Sigmoid colon (tissue), 7 donors: ENCODE measurements around the gene ZBED1. TPM values are rescaled to one million over a fixed set of nuclear protein-coding genes. Genes with fewer than 3 reads are reported as not detected.

Experiments
- DNase-seq: peaks from one replicate; pipeline ENCODE4 v3.0.0-alpha.2; 2019
- H3K27ac ChIP-seq, 4 donors: fragments of 200-600 bp; sonication (generic); one replicate each; pipeline ENCODE4 v1.5.1; 2016 to 2019; ENCODE audit warnings: mild to moderate bottlenecking in 1 of 4
- H3K27me3 ChIP-seq, 3 donors: fragments of 200-600 bp; sonication (generic); one replicate each; pipeline ENCODE4 v1.5.1; 2019; ENCODE audit warnings: mild to moderate bottlenecking in 1 of 3
- H3K36me3 ChIP-seq, 4 donors: fragments of 200-600 bp; sonication (generic); one replicate each; pipeline ENCODE4 v1.5.1; 2016 to 2019
- H3K4me1 ChIP-seq, 4 donors: fragments of 200-600 bp; sonication (generic); one replicate each; pipeline ENCODE4 v1.5.1; 2017 to 2019
- H3K4me3 ChIP-seq, 4 donors: fragments of 200-600 bp; sonication (generic); one replicate each; pipeline ENCODE4 v1.5.1; 2017 to 2019; ENCODE audit warnings: mild to moderate bottlenecking in 2 of 4, moderate library complexity in 1 of 4
- H3K9me3 ChIP-seq, 4 donors: fragments of 200-600 bp in 3 of 4; sonication (generic) in 3 of 4; one replicate each; pipeline versions ENCODE4 v1.5.1 to v1.6.1; 2013 to 2019
- EP300 ChIP-seq, 4 donors: sonication (generic); formaldehyde crosslinking; IDR thresholded peaks; one replicate each; pipeline ENCODE4 v1.6.1; 2017; ENCODE audit warnings: antibody characterized with exemption in 4 of 4
- POLR2A ChIP-seq, 2 donors: fragments of 450-650 bp; IDR thresholded peaks; one replicate each; pipeline ENCODE4 v1.6.1; 2016; ENCODE audit warnings: antibody characterized with exemption in 2 of 2, mild to moderate bottlenecking in 2 of 2, moderate library complexity in 2 of 2
- POLR2AphosphoS5 ChIP-seq, 4 donors: sonication (generic); formaldehyde crosslinking; IDR thresholded peaks; one replicate each; pipeline ENCODE4 v1.6.1; 2017; ENCODE audit warnings: antibody characterized with exemption in 4 of 4
- WGBS, 2 donors: extraction: QIAGEN DNeasy Blood & Tissue Kit; methylation state at CpG; one replicate each; pipeline ENCODE4 v1.1.7; 2013; 5-methylcytosine and 5-hydroxymethylcytosine counted together
- intact Hi-C: fragments of 100-400 bp; cut with DNase I; formaldehyde crosslinking; loops from one replicate; pipeline ENCODE4 v1.15.1; 2023
- polyA plus RNA-seq, 3 donors: library from polyadenylated mRNA; stranded (reverse); fragments of 200-250 nt; gene quantifications; one replicate each; pipeline ENCODE4 v1.2.3, GENCODE V29; 2013
- total RNA-seq, 4 donors: library from RNA; depleted of rRNA; stranded (reverse); fragments of >200 nt; gene quantifications; one replicate each; pipeline ENCODE4 v1.1.0, GENCODE V29; 2016
- TF ChIP-seq, protein P1 (sequence below), 4 experiments: fragments of 450-650 bp in 3 of 4; fragments of 200-600 bp in 1 of 4; IDR thresholded peaks; one replicate each; pipeline ENCODE4 v1.5.1; 2016 to 2019; ENCODE audit warnings: antibody characterized with exemption in 4 of 4, mild to moderate bottlenecking in 3 of 4, moderate library complexity in 2 of 4
- donor health status: healthy with polysubstance abuse.
- donor health status: Bipolar disorder and iron deficiency.
- donor health status: healthy.

ZBED1 gene
- total RNA-seq (10 to 100 TPM; 25.8 to 35.6 (median 27.6) TPM), polyA plus RNA-seq (10 to 100 TPM; 24.6 to 30.6 (median 29.4) TPM)

GRCh38 chrX:2500803-2501558 is at the start of gene ZBED1, which contains the start of gene DHRSX:
Gene ZBED1, minus strand, starts transcription at chrX:2500976. Its CDS starts 10,257 bp downstream, at chrX:2490719.
Gene DHRSX, minus strand, starts transcription at chrX:2500976. Its CDS starts 51 bp downstream, at chrX:2500925.
- Histone ChIP-seq H3K27me3 (no peaks in the 10 kb centered on the region), H3K4me1 (peaks cover 0 to 35% (median 31%) of the 10 kb centered on the region in 4 donors), H3K4me3 (peak within 1 kb of the TSS; percentile 59 to 94 (median 86)), H3K27ac (peak within 1 kb of the TSS; percentile 86 to 90 (median 90)), H3K36me3 (peaks cover 0 to under 1% (median 0%) of the 10 kb centered on the region in 4 donors), H3K9me3 (no peaks in the 10 kb centered on the region)
- intact Hi-C loops = loop anchor here (2.0 to 5.0 kb wide), 3 partner anchors 16 to 909 kb away; partner anchors contain the start of gene AKAP17A
- DNase-seq = no peak
- 3 to 4% methylated on average over 57 of the region's 57 CpGs for WGBS, 2 donors
- TF ChIP-seq EP300 (IDR thresholded peaks at IDR 0.05) = no peak
- TF ChIP-seq POLR2A (IDR thresholded peaks at IDR 0.05) = no peak
- TF ChIP-seq POLR2AphosphoS5 (IDR thresholded peaks at IDR 0.05) = no peak
- TF ChIP-seq, protein P1, sequence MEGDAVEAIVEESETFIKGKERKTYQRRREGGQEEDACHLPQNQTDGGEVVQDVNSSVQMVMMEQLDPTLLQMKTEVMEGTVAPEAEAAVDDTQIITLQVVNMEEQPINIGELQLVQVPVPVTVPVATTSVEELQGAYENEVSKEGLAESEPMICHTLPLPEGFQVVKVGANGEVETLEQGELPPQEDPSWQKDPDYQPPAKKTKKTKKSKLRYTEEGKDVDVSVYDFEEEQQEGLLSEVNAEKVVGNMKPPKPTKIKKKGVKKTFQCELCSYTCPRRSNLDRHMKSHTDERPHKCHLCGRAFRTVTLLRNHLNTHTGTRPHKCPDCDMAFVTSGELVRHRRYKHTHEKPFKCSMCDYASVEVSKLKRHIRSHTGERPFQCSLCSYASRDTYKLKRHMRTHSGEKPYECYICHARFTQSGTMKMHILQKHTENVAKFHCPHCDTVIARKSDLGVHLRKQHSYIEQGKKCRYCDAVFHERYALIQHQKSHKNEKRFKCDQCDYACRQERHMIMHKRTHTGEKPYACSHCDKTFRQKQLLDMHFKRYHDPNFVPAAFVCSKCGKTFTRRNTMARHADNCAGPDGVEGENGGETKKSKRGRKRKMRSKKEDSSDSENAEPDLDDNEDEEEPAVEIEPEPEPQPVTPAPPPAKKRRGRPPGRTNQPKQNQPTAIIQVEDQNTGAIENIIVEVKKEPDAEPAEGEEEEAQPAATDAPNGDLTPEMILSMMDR (IDR thresholded peaks at IDR 0.05) = no peak

- 14 to 54% methylated on average over 7 of the region's 7 CpGs for WGBS, 2 donors
- Histone ChIP-seq H3K27me3 (peaks cover 0 to 4% (median 0%) of the 10 kb centered on the region in 3 donors), H3K4me3 (no peak overlapping the region), H3K36me3 (no peaks in the 10 kb centered on the region), H3K27ac (no peak overlapping the region), H3K4me1 (no peaks in the 10 kb centered on the region), H3K9me3 (peaks cover 0 to 9% (median 0%) of the 10 kb centered on the region in 4 donors)
- intact Hi-C loops = no loop called here
- DNase-seq = no peak
- TF ChIP-seq, protein P1 (IDR thresholded peaks at IDR 0.05) = no peak
- TF ChIP-seq POLR2AphosphoS5 (IDR thresholded peaks at IDR 0.05) = no peak
- no peak for TF ChIP-seq POLR2A (IDR thresholded peaks at IDR 0.05)
- TF ChIP-seq EP300 (IDR thresholded peaks at IDR 0.05) = no peak
These were observed 49.1 kb upstream of the ZBED1 start for GRCh38 chrX:2549876-2550275.

- intact Hi-C loops = no loop called here
- peaks cover 0 to 4% (median 0%) of the 10 kb centered on the region in 3 donors for H3K27me3 ChIP-seq
- no peaks in the 10 kb centered on the region for H3K36me3 ChIP-seq
- no peak overlapping the region for H3K4me3 ChIP-seq
- TF ChIP-seq POLR2A (IDR thresholded peaks at IDR 0.05) (no peak), POLR2AphosphoS5 (IDR thresholded peaks at IDR 0.05) (no peak), EP300 (IDR thresholded peaks at IDR 0.05) (no peak)
- TF ChIP-seq, protein P1 (IDR thresholded peaks at IDR 0.05) = no peak
- 72 to 73% methylated on average over 11 of the region's 11 CpGs for WGBS, 2 donors
- H3K9me3 ChIP-seq = peaks cover 0 to 5% (median 0%) of the 10 kb centered on the region in 4 donors
- no peaks in the 10 kb centered on the region for H3K4me1 ChIP-seq
- no peak for DNase-seq
- no peak overlapping the region for H3K27ac ChIP-seq
These were observed 48.1 kb upstream of the ZBED1 start for GRCh38 chrX:2548711-2549423.

DNA sequence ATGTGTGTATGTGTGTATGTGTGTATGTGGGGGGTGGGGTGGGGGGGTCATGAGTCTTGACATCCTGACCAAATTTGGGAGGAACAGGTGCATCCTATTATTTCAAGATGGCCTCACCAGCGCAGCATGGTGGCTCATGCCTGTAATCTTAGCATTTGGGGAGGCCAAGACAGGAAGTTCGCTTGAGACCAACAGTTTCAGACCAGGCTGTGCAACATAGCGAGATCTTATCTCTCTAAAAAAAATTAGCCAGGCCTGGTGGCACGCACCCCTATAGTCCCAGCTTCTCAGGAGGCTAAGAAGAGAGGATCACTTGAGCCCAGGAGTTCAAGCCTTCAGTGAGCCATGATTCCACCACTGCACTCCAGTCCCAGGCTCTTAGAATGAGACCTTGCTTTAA is 47.0 kb upstream of the ZBED1 start:
- Histone ChIP-seq H3K27ac (no peak overlapping the region), H3K36me3 (no peaks in the 10 kb centered on the region), H3K4me1 (no peaks in the 10 kb centered on the region), H3K4me3 (no peak overlapping the region), H3K27me3 (peaks cover 0 to 4% (median 0%) of the 10 kb centered on the region in 3 donors), H3K9me3 (peaks cover 0 to 5% (median 0%) of the 10 kb centered on the region in 4 donors)
- WGBS, 2 donors = 85 to 88% methylated on average over 4 of the region's 4 CpGs
- intact Hi-C loops = no loop called here
- TF ChIP-seq EP300 (IDR thresholded peaks at IDR 0.05) (no peak), POLR2A (IDR thresholded peaks at IDR 0.05) (no peak), POLR2AphosphoS5 (IDR thresholded peaks at IDR 0.05) (no peak)
- TF ChIP-seq, protein P1 (IDR thresholded peaks at IDR 0.05) = no peak
- no peak for DNase-seq
